ENCODE measurements around the gene MUC6.
"Not testable (repeated sequence)": the region's sequence is repeated elsewhere in the genome, so short reads cannot be mapped to it uniquely, and the experiment has no call there.

The MUC6 gene

GRCh38 chr11:980438-981357 lies 55.8 kb downstream of the MUC6 start:
- no peak for DNase-seq

GRCh38 chr11:978781-979180 lies 57.7 kb downstream of the MUC6 start:
- no peak for DNase-seq

- DNase-seq, result no peak
Measured at GRCh38 chr11:977830-978720, 58.4 kb downstream of the MUC6 start.

- DNase-seq, result no peak
Measured at GRCh38 chr11:976431-977160, 59.9 kb downstream of the MUC6 start.

GRCh38 chr11:975827-976226 lies 60.7 kb downstream of the MUC6 start:
- peak; percentile 94 for DNase-seq

- DNase-seq, result not testable (repeated sequence)
Measured at GRCh38 chr11:975376-975775, 61.1 kb downstream of the MUC6 start.

GRCh38 chr11:973237-973636 lies 63.3 kb downstream of the MUC6 start:
- DNase-seq, result no peak

GRCh38 chr11:972523-973211 lies 63.9 kb downstream of the MUC6 start:
- no peak for DNase-seq

GRCh38 chr11:971731-972365 lies 64.7 kb downstream of the MUC6 start:
- no peak for DNase-seq

GRCh38 chr11:971092-971690 lies 65.3 kb downstream of the MUC6 start:
- DNase-seq, result no peak

- DNase-seq, result no peak
Measured at GRCh38 chr11:970319-970871, 66.1 kb downstream of the MUC6 start.

GRCh38 chr11:969651-970205 lies 66.8 kb downstream of the MUC6 start:
- DNase-seq, result no peak

- no peak for DNase-seq
Measured at GRCh38 chr11:968822-969221, 67.7 kb downstream of the MUC6 start.

GRCh38 chr11:967995-968751 lies 68.3 kb downstream of the MUC6 start:
- no peak for DNase-seq

GRCh38 chr11:965206-965775 lies 71.2 kb downstream of the MUC6 start:
- DNase-seq, result no peak

- no peak for DNase-seq
Measured at GRCh38 chr11:963852-964251, 72.7 kb downstream of the MUC6 start.

Measured in 8988T (cell line).